Suprapubic skin (tissue), 4 donors: ENCODE measurements around the gene TUBA4A. TPM values are rescaled to one million over a fixed set of nuclear protein-coding genes. Genes with fewer than 3 reads are reported as not detected.

Experiments used
- DNase-seq, 2 donors: peaks; one replicate each; pipeline ENCODE4 v3.0.0-alpha.2; 2019; ENCODE audit warnings: low spot score in 2 of 2
- H3K27ac ChIP-seq: fragments of 200-600 bp; sonication (generic); one replicate; pipeline ENCODE4 v1.5.1; 2019
- H3K27me3 ChIP-seq: fragments of 200-600 bp; sonication (generic); one replicate; pipeline ENCODE4 v1.5.1; 2019
- H3K36me3 ChIP-seq: fragments of 200-600 bp; sonication (generic); one replicate; pipeline ENCODE4 v1.5.1; 2019
- H3K4me1 ChIP-seq: fragments of 200-600 bp; sonication (generic); one replicate; pipeline ENCODE4 v1.5.1; 2019
- H3K4me3 ChIP-seq: fragments of 200-600 bp; sonication (generic); one replicate; pipeline ENCODE4 v1.5.1; 2019; ENCODE audit warnings: mild to moderate bottlenecking
- H3K9me3 ChIP-seq: fragments of 200-600 bp; sonication (generic); one replicate; pipeline ENCODE4 v1.5.1; 2019
- CTCF ChIP-seq, 2 donors: fragments of 200-600 bp in 1 of 2; fragments of 450-650 bp in 1 of 2; sonication (generic) in 1 of 2; IDR thresholded peaks; one replicate each; pipeline ENCODE4 v1.5.1; 2016 to 2019; ENCODE audit warnings: antibody characterized with exemption in 2 of 2, mild to moderate bottlenecking in 1 of 2, moderate library complexity in 1 of 2
- EP300 ChIP-seq: sonication (generic); formaldehyde crosslinking; IDR thresholded peaks from one replicate; pipeline ENCODE4 v1.6.1; 2017; ENCODE audit warnings: antibody characterized with exemption
- POLR2A ChIP-seq, 2 donors: fragments of 450-650 bp; IDR thresholded peaks; one replicate each; pipeline ENCODE4 v1.6.1; 2017; ENCODE audit warnings: antibody characterized with exemption in 2 of 2, mild to moderate bottlenecking in 2 of 2, moderate library complexity in 2 of 2
- POLR2AphosphoS5 ChIP-seq, 3 donors: sonication (generic); formaldehyde crosslinking; IDR thresholded peaks; one replicate each; pipeline ENCODE4 v1.6.1; 2017; ENCODE audit warnings: antibody characterized with exemption in 3 of 3
- WGBS: methylation state at CpG from one replicate; pipeline ENCODE4 v1.1.5; 2018; 5-methylcytosine and 5-hydroxymethylcytosine counted together
- total RNA-seq, 4 donors: library from RNA; depleted of rRNA; stranded (reverse); fragments of >200 nt; gene quantifications; one replicate each; pipeline ENCODE4 v1.1.0, GENCODE V29; 2016

TUBA4A gene
- total RNA-seq, 4 donors from 2014 or later: 194 to 530 (median 394) TPM

DNA sequence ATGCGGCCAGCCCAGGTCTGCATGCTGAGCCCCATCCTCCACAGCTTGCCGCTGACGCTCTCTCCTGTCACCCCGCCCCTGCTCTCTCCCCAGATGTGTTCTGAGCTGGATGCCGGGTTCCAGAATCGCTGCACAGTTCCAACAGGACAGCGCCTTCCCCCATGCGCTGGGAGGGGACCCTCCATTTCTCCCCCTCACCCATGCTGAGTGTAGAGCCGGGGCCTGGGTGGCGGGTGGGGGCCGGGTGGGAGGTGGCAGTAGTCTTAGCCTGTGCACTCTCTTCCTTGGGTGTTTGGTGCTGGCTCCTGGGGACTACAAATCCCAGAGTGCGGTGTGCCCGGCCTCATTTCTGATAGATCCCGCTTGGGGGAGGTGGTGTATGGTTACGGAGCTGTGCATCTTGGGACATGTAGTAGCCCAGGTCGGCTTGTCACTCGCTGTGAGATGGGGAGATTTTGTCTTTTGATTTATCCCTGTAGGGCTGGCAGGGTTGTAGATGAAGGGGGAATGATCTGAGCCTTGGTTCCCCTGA is 32.2 kb upstream of the TUBA4A start:
- H3K4me3 ChIP-seq: peak overlapping the region; percentile 20
- no peaks in the 10 kb centered on the region for H3K27me3 ChIP-seq
- TF ChIP-seq POLR2AphosphoS5 (IDR thresholded peaks at IDR 0.05) (no peak), EP300 (no peak), CTCF (IDR thresholded peaks at IDR 0.05) (no peak), POLR2A (IDR thresholded peaks at IDR 0.05) (no peak)
- peak overlapping the region; percentile 56 for H3K27ac ChIP-seq
- H3K4me1 ChIP-seq: peaks cover 84% of the 10 kb centered on the region
- no peaks in the 10 kb centered on the region for H3K9me3 ChIP-seq
- peak in 1 of 2 donors; percentile 78 for DNase-seq
- 31% methylated on average over 9 of the region's 17 CpGs for WGBS
- H3K36me3 ChIP-seq: peaks cover 41% of the 10 kb centered on the region

- peak overlapping the region; percentile 20 for H3K4me3 ChIP-seq
- H3K27ac ChIP-seq: peak overlapping the region; percentile 56
- 62% methylated on average over 9 of the region's 12 CpGs for WGBS
Measured at GRCh38 chr2:219285373-219285735, 31.6 kb upstream of the TUBA4A start.

DNA sequence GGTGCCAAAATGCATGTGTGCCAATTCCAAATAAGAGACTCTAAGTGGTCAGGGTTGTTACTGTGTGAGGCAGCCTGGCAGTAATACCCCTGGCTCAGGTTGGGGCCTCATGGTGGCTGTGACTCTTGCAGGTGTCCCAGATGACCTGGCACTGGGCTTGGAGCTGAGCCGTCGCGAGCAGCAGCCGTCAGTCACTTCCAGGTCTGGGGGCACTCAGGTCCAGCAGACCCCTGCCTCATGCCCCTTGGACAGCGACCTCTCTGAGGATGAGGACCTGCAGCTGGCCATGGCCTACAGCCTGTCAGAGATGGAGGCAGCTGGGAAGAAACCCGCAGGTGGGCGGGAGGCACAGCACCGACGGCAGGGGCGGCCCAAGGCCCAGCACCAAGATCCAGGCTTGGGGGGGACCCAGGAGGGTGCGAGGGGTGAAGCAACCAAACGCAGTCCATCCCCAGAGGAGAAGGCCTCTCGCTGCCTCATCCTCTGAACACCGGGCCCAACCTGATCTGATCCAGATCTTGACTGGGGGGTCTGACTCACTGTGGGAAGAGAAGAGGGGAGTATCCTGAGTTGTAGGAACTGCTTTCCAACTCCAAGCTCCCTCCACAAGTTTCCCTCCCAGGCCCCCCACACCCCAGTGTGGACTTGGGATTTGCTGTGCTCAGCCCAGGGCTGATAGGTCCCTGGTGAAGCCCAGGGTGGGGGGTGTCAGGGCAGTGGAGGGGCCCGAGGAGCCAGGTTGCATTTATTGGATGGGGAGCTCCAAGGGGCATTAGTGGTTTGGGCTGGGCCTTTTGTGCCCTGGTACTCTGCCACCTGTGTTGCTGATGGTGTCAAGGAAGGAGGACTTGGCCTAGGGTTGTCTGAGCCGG is 31.0 kb upstream of the TUBA4A start:
- peaks cover 46% of the 10 kb centered on the region for H3K36me3 ChIP-seq

More at GRCh38 chr2:219285373-219285735, 31.6 kb upstream of the TUBA4A start:
- no peak for TF ChIP-seq POLR2A (IDR thresholded peaks at IDR 0.05)
- TF ChIP-seq CTCF (IDR thresholded peaks at IDR 0.05): no peak
- no peak for TF ChIP-seq POLR2AphosphoS5 (IDR thresholded peaks at IDR 0.05)
- no peak for TF ChIP-seq EP300
- Histone ChIP-seq H3K4me1 (peaks cover 89% of the 10 kb centered on the region), H3K9me3 (no peaks in the 10 kb centered on the region), H3K27me3 (no peaks in the 10 kb centered on the region), H3K36me3 (peaks cover 46% of the 10 kb centered on the region)
- DNase-seq: no peak

GRCh38 chr2:219282943-219283581 is 29.3 kb upstream of the TUBA4A start:
- Histone ChIP-seq H3K4me1 (peaks cover 92% of the 10 kb centered on the region), H3K27ac (no peak overlapping the region), H3K36me3 (peaks cover 46% of the 10 kb centered on the region), H3K27me3 (no peaks in the 10 kb centered on the region), H3K9me3 (no peaks in the 10 kb centered on the region), H3K4me3 (no peak overlapping the region)
- 85% methylated on average over 16 of the region's 17 CpGs for whole genome bisulfite sequencing
- DNase-seq: peak in 1 of 2 donors; percentile 56
- TF ChIP-seq POLR2A (IDR thresholded peaks at IDR 0.05): no peak
- no peak for TF ChIP-seq CTCF (IDR thresholded peaks at IDR 0.05)
- TF ChIP-seq POLR2AphosphoS5 (IDR thresholded peaks at IDR 0.05): no peak
- no peak for TF ChIP-seq EP300

More for the DNA sequence above, 31.0 kb upstream of the TUBA4A start:
- DNase-seq: peak in 1 of 2 donors; percentile 60
- 80% methylated on average over 12 of the region's 16 CpGs for WGBS
- H3K4me1 ChIP-seq: peaks cover 89% of the 10 kb centered on the region
- no peaks in the 10 kb centered on the region for H3K9me3 ChIP-seq
- H3K27ac ChIP-seq: peak overlapping the region; percentile 56
- no peaks in the 10 kb centered on the region for H3K27me3 ChIP-seq
- H3K4me3 ChIP-seq: no peak overlapping the region
- TF ChIP-seq POLR2AphosphoS5 (IDR thresholded peaks at IDR 0.05) (no peak), CTCF (IDR thresholded peaks at IDR 0.05) (no peak), POLR2A (IDR thresholded peaks at IDR 0.05) (no peak), EP300 (no peak)

- WGBS: 80% methylated on average over 5 of the region's 5 CpGs
- H3K9me3 ChIP-seq: no peaks in the 10 kb centered on the region
- no peaks in the 10 kb centered on the region for H3K27me3 ChIP-seq
- TF ChIP-seq CTCF (IDR thresholded peaks at IDR 0.05) (no peak), EP300 (no peak), POLR2AphosphoS5 (IDR thresholded peaks at IDR 0.05) (no peak), POLR2A (IDR thresholded peaks at IDR 0.05) (no peak)
- H3K36me3 ChIP-seq: peaks cover 46% of the 10 kb centered on the region
- peaks cover 92% of the 10 kb centered on the region for H3K4me1 ChIP-seq
- DNase-seq: no peak
- H3K4me3 ChIP-seq: no peak overlapping the region
- no peak overlapping the region for H3K27ac ChIP-seq
Measured at GRCh38 chr2:219282375-219282774, 28.7 kb upstream of the TUBA4A start.
